Medulla oblongata (tissue), 1 donor: ENCODE results near the gene CDH26.
A peak's percentile ranks its signal among the peaks of the same experiment; 100 is the strongest.
"Not testable (repeated sequence)": the region's sequence is repeated elsewhere in the genome, so short reads cannot be mapped to it uniquely, and the experiment has no call there.

Source experiments
- DNase-seq: peaks from one replicate; pipeline ENCODE4 v3.0.0-alpha.2; 2015; ENCODE audit errors: extremely low spot score

The CDH26 gene

DNA sequence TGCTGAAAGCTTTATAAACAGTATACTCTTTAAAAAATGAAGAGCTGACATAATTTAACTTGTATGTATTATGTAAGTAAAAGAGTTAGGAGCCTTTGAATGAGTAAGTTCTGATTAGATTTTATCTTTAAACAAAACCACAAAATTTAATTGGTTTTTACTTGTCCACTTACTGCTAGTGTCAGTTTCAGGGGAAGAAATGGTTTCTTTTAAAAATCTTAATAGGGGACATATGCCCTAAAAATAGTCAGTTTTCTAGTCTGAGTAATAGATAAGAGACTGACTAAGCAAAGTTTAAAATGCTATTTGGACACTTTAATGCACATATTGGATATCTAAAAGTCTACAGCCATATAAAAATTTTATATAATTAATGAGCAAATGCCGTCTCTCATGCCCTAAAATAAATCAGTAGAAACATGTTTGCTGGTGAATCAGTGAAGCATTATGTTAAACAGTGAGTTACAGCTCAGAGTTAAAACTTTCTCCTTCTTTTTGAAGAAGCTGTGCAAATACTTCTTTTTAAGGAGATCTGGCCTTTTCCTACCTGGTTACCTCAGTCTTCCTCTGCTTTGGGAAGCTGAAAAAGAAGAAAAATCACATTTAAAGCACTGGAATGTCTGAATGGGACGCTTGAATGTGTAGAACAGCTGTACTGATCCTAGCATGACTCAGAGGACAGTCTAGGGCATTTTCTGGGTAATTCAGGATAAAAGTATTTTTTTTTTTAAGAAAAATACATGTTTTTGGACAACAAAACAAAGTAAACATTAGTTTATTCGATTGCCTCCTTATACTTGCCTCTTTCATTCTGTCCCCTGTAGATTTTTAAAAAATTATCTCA lies 55.3 kb downstream of the CDH26 start:
- no peak for DNase-seq

DNA sequence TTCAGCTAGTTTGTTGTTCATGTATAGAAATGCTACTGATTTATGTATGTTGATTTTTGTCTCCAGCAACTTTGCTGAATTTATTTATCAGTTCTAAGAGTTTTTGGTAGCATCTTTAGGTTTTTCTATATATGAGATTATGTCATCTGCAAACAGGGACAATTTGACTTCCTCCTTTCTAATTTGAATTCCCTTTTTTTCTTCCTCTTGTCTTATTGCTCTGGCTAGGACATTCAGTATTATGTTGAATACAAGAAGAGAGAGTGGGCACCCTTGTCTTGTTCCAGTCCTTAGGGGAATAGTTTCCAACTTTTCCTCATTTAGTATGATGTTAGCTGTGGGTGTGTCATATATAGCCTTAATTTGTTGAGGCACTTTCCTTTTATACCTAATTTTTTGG lies 58.2 kb downstream of the CDH26 start:
- no peak for DNase-seq

DNA sequence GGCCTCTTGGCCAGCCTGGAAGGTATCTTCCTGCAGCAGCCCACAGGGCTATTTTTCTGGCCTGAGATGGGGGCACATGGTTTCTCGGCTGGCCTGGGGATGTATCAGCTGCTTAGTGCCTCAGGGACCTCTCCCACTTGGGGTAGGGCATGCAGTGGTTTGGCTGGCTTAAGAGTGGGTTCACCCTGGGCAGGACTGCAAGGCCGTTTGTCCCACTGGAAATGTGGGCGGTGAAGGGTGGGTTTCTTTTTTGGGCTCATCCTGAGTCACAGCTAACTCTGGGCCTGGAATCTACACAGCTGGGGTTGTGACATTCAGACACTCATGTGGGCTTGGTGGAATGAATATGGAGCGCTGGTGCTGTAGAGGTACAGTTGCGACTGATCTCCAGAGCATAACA lies 62.0 kb downstream of the CDH26 start:
- DNase-seq = no peak

DNA sequence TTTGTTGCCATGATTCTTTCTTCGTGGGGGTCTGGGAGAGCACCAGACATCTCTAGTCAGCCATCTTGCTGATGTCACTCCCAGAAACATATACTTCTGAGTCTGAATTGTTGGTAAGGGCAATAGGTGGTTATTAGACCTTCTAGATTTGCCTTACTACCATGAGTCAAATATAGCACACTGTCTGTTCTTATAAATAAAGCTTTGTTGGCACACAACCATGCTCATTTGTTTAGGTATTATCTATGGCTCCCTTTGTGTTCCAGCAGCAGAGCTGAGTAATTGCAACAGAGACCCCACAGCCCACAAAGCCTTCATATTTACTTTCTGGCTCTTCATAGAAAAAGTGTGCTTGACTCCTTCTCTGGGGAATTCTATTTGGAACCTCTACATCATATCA lies 62.9 kb downstream of the CDH26 start:
- DNase-seq = no peak

DNA sequence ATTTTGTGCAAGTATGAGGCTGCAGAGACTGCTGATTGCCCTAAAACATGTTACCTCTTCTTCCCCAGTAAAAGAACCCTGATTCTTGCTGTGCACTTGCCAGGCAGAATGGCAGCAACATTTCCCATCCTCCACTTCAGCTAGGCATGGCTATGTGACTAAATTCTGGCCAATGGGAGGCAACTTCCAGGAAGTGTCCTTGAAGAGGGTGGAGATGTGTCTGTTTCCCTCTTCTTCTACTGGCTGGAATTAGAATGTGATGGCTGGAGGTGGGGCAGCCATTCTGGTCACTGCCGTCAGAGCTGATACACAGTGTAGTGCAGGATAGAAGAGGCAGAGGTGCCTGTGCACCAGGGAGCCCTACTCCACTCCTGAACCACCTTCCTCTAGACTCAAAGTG lies 64.6 kb downstream of the CDH26 start:
- DNase-seq = no peak

DNA sequence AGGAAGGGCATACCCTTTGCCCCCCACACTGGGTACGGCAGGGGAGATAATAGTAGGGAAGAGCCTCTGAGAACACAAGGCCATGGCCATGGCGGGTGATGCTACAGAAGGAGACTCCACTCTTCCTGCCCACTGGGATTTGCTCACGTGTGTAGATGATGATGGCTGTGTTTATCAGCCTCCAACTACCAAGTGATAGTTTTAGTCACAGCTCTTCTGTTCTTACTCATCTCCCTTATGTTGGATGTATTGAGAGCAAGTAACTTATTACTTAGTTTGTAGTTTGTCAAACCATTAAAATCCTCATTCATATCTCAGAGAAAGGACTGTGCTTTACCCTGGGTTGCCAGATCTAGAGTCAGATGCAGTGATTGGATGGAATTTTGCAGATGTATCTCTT lies 66.0 kb downstream of the CDH26 start:
- no peak for DNase-seq

DNA sequence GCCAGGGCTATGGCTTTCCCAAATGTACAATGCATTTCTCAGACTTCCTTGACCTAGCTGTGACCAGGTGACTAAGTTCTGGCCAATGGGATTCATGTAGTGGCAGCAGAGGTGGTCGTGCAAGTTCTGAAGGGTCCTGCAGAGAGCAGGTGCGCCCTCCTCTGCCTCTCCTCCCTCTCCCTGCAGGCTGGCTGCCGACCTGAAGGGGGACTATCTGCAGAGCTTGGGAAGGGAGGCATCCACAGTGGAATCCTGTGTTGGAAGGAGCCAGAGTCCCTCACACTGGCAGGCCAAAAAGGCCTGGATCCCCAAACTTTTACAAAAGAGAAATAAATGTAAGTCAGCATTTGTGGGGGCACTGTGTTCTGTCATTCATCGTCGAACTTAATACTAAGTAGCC lies 66.6 kb downstream of the CDH26 start:
- DNase-seq = no peak

DNA sequence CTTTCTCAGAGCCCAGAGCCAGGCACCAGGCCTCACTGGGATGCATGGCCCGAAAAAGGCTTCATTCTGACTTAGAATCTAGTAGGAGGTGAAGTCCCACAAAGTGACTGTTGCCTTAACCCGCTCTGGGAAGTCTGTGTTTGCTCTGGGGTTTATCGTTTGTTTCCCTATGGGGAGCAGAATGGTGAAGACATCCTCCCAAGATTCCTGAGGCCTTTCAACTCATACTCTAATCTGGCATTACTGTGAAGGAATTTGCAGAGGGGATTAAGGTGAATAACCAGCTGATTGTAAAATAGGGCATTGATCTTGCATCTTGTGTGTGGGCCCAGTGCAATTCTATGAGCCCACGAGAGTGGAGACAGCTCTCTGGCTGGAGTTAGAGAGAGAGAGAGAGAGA lies 67.8 kb downstream of the CDH26 start:
- DNase-seq = no peak

DNA sequence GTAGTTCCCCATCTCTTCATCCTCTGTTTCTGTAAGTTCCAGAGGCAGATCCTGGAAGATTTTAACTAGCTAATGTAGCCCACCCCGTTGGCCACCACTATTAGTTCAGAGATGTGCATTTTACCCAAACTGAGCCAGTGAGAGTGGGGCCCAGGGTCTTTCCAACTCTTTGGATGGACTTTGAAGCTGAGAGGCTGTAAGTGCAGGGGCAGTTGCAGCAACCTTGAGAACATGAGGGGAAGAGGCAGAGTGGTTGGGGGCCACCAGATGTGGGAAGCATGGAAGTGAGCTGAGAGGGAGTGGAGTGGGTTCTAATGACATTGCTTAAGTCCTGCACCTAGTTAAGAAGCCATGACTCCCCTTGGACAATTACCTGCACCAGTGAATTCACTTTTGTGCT lies 72.2 kb downstream of the CDH26 start:
- DNase-seq = no peak

DNA sequence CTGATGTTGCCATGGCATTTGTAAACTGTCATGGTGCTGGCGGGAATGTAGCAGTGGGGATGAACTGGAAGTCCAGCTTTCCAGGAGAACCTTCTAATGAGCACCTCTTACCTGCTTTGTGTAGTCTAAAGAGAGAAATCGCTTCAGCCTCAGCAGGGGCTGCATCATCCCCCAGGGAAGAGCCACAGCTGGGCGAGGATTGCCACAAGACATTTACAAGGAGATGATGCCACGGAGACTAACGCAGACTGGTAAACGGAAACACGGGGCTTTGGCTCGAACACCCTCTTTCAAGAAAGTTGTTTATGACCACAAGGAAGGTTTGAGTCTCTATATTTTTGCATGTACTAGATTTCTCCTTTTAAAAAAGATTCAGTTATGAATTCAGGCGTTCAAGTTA lies 72.9 kb downstream of the CDH26 start:
- no peak for DNase-seq

DNA sequence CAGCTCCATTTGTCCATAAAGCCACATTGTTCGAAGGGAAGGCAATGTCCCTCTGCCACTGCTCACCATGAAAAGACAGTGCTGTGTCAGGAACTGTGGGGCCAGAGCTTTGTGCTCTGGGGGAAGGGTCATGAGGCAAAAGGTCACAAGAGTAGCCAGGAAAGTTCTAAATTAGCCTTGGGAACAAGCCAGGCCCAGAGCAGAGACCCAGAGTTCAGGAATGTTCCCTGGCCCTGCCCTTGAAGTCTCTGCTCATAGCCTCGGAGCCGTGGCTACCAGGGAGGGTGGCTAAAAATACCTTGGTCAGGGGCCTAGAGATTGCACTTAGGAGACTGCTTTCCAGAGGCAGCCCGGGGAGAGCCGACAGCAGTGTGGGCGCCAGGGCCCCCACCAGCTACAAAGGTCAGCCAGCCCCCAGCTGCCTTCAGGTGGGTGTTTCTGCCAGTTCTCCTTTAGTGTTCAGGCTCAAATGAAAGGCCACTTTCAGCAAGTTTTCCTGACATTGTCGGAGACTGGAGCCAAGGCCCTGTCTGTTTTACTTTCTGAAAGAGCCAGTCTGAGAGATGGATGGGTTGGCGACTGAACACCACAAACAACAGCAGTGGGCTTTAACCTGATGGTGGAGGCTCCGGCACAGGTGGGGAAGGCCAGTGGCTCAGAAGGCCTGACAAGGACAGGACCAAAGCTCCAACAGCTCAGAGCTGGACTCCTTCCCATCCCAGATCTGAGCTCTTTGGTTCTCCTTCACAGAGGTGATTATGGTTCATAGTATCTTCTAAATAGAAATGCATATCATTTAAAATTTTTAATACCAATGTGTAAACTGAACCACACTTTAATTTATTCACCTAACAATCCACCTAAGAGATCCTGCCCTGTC lies 76.2 kb downstream of the CDH26 start:
- peak; percentile 83 for DNase-seq

DNA sequence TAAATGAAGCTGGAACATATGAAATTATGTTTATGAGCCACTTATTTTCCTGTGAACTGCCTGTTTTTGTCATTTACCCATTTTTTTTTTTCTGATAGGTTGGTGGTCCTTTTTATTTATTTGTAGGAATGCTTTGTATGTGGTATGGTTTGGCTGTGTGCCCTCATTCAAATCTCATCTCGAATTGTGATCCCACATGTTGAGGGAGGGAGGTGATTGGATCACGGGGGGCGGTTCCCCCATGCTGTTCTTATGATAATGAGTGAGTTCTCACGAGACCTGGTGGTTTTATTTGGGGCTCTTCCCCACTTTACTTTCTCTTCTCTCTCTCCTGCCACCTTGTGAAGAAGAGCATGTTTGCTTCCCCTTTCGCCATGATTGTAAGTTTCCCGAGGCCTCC lies 77.3 kb downstream of the CDH26 start:
- DNase-seq = no peak

DNA sequence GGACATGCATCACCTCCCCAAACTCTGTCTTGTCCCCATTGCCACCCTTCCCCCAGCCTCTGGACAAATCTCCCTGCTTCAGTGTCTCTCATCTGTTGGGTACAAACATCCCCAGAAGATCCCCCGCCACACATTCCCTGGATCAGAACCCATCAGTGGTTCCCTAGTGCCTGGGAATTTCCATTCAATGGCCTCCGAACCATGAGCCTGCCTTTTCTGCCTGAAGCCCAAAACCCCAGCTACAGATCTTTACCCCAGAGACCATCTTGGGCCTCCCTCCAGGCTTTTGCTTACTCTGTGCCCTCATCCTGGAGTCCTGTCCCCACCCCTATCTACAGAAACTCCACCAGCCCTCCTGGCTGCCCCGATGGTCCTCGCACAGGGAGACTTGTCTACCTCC lies 78.1 kb downstream of the CDH26 start:
- no peak for DNase-seq

DNA sequence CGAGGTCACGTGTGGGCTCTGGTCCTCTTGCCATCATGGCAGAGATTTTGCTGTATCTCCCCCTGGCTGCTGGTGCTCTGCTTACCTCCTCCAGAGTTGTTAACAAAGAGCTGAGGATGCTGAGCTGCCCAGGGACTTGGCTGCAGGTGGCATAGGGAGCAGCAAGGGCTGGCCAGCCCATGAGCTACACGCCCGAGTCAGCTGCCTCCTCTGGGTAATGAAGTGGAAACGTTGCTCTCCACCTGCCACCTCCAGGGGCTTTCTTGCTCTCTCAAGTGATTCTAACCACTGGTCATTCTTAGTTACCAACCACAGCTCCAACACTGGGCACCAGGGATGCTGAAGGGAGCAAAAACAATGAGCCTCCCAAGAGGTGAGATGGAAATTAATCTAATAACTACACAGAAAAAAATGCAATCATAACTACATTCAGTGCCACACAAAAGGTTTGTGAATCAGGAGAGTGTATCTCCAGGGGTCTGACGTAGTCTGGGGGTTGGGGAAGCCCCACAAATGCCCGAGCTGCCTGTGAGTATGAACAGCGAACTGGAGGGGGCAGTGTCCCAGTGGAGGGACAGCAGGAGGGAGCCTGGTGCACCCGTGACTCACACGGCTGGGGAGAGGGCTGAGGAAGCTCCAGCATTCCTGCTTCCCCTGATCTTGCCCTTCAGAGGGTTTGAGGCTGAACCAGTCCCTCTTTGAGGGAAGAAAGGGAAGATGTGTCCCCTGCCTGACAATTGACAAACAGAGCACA lies 78.7 kb downstream of the CDH26 start:
- no peak for DNase-seq

DNA sequence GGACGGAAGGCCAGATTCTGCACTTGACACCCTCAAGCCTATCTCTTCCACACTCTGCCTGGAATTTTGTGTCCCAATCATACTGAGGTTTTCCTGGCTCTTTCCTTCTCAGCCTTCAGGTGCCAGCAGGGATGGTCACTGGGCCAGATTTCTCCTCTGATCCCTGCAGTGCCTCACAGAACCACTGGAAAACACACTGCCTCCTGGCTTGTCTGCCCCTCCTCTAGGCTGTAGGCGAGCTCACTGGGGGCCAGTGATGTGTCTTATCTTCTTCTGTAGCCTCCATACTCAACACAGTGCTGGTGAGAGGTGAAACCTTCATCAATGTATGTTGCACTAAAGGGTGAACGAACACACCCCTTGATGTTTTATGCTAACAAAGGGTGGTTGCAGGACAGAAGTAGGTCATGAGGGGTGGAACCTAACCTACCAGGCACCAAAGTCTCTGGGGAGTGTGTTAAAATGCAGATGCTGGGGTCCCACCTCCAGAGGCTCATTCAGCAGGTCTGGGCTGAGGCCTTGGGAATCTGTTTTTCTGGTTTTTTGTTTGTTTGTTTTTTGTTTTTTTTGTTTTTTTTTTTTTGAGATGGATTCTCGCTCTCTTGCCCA lies 80.3 kb downstream of the CDH26 start:
- DNase-seq = no peak

DNA sequence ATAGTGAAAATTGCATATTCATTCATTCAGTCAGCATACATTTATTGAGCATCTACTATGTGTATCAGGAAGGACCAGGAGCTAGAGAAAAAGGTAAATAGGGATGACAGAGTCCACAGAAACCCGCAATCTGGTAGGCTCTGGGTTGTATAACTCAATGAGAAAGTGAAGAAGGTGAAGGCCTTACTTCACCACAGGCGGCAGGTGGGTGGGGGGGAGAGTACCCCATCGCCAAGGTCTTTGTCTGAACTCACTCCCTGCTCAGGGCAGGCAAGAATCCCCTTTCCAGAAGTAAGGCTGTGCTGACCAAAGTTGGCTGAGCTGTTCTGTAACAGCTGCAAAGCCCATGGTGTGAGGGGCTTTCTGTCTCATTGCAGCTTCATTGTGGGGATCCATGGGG lies 81.3 kb downstream of the CDH26 start:
- DNase-seq = no peak

DNA sequence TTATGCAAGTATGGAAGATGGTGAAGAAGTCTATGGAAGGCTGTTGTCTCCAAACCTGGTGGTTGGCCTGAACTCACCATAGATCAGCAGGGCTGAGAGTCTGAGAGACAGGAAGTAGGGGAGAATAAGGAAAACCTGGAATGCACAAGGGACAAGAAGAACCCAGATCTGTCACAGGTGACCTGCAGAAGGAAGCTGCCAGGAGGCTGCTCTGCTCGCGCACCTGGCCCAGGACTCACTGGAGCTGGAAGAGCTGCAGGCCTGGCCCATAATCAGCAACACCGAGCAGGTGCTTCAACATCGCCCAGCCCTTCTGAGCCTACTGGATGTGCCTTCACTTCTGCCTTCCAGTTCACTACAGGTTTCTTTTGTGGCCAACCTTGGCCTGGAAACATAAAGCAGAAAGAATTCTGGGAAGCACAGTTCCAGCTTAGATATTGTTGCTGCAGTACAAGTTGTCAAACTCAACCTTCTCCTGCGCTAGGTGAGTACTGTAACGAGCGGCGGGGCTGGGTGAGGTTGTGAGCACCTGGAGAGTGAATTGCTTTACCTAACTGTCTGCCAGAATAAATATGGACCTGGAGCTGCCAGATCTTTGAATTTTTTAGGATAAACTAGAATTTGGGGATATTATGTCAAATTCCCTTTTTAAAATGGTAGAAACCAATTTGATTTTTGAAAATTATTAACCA lies 82.4 kb downstream of the CDH26 start:
- no peak for DNase-seq

DNA sequence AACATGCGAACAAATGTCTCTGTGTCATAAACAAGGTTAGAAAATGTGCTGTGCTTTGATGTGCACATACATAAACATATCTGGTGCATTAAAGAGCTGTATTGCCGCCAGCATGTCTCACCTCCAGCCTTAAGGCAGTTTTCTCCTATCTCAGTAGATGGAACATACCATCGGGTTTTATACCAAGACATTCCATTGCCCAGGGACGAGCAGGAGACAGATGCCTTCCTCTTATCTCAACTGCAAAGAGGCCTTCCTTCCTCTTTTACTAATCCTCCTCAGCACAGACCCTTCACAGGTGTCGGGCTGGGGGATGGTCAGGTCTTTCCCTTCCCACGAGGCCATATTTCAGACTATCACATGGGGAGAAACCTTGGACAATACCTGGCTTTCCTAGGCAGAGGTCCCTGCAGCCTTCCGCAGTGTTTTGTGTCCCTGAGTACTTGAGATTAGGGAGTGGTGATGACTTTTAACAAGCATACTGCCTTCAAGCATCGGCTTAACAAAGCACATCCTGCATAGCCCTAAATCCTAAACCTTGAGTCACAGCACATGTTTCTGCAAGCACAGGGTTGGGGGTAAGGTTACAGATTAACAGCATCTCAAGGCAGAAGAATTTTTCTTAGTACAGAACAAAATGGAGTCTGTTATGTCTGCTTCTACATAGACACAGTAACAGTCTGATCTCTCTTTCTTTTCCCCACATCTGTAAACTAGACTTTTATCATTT lies 83.4 kb downstream of the CDH26 start:
- not testable (repeated sequence) for DNase-seq

DNA sequence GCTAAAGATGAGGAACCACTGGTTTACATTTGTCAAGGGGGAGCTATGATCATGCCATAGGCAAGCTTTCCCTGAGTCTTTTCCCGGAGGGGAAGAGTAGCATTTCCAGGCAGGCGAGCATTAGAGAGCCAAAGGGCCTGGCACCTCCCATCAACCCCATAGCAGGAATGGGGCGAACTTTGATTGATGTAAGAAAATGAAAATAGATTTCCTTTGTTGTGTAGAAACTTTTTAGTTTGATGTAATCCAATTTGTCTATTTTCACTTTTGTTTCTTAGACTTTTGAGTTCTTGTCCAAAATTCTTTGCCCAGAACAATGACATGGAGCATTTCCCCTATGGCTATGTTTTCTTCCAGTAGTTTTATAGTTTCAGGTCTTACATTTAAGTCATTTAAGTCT lies 85.2 kb downstream of the CDH26 start:
- no peak for DNase-seq

DNA sequence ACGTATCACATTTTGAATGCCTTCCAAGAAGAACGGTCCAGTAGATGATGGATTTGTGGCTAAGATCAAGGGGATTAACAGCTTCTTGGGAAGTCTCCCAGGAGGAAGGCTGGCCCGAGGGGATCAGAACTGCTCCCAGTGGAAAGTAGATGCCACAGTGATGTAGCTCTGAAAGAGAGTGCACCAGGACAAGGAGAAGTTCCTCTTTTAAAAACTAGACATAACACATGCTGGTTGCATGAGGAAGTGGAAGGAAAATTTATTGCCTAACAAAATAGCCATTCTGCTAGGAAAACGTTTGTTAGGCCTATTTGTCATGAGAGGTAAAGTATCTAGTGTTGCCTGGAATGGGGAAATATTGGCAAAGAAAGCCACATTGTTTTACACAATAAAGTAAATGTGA lies 87.8 kb downstream of the CDH26 start:
- DNase-seq = peak; percentile 70

DNA sequence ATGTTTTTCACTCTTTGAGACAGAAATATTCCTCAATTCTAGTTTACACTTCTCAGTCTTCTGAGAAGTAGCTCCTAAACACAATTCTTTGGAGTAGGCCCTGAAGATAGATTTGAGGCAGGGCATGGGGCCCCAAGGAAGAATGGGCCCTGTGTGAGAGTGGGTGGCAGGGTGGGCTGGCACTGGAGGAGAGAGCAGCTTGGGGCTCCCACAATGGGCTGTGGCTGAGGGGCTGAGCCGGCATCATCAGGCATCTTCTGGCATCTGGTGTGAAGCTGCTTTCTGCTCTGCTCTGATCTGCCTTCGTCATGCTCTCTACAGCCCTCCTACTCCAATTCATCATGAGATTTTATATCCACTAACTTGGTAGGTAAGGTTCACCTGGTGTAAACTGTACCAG lies 88.2 kb downstream of the CDH26 start:
- DNase-seq = no peak
